PFSK-1 (cell line): ENCODE data around the gene TMEM181.

Experiments
- POLR2AphosphoS5 ChIP-seq: IDR thresholded peaks from 2 replicates; pipeline ENCODE4 v1.6.1; 2012; ENCODE audit warnings: low read depth, mild to moderate bottlenecking, control low read depth, low read length, moderate library complexity
- SIN3A ChIP-seq: IDR thresholded peaks from 2 replicates; pipeline ENCODE4 v1.6.1; 2012; ENCODE audit warnings: mild to moderate bottlenecking, low read length, moderate library complexity, borderline replicate concordance; ENCODE audit not compliant: insufficient read depth
- TAF1 ChIP-seq: IDR thresholded peaks from 2 replicates; pipeline ENCODE4 v1.6.1; 2012; ENCODE audit warnings: low read length, control low read depth, borderline replicate concordance; ENCODE audit not compliant: insufficient read depth

DNA sequence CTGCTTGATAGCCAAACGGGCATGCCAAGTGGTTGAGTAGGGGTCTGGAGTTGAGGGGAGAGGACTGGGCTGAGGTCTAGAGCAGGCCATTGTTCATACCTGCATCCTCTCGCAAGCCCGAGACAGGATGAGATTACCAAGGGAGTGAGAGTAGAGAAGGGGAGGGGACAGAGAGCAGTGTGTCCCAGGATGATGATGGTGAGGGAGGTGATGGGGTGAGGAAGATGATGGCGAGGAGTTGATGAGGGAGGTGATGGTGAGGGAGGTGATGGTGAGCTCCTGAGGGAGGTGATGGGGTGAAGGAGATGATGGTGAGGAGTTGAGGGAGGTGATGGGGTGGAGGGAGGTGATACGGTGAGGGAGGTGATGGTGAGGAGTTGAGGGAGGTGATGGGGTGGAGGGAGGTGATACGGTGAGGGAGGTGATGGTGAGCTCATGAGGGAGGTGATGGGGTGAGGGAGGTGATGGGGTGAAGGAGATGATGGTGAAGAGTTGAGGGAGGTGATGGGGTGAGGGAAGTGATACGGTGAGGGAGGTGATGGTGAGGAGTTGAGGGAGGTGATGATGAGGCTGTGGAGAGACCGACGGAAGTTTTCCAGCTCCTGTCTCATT is 6.4 kb downstream of the TMEM181 start:
- no peak for TF ChIP-seq POLR2AphosphoS5
- TF ChIP-seq TAF1, result no peak
- TF ChIP-seq SIN3A, result no peak
